Skeletal muscle satellite cell (primary cell): Measurements from ENCODE around the gene PCGF2.

Source experiments
- H3K27me3 ChIP-seq: 2 replicates; pipeline ENCODE4 v1.7.0; 2013; ENCODE audit warnings: low read length; ENCODE audit not compliant: control insufficient read depth, insufficient read depth
- H3K36me3 ChIP-seq: 2 replicates; pipeline ENCODE4 v1.7.0; 2013; ENCODE audit warnings: mild to moderate bottlenecking, control low read depth, low read length; ENCODE audit not compliant: insufficient read depth
- H3K4me1 ChIP-seq: 2 replicates; pipeline ENCODE4 v1.7.0; 2013; ENCODE audit warnings: low read length; ENCODE audit not compliant: control insufficient read depth, insufficient read depth
- H3K4me2 ChIP-seq: 2 replicates; pipeline ENCODE4 v1.7.0; 2013; ENCODE audit warnings: mild to moderate bottlenecking, low read length
- H3K4me3 ChIP-seq: 2 replicates; pipeline ENCODE4 v1.7.0; 2013; ENCODE audit warnings: low read length
- H3K9ac ChIP-seq: 2 replicates; pipeline ENCODE4 v1.7.0; 2013; ENCODE audit warnings: mild to moderate bottlenecking, low read depth, low read length, moderate library complexity
- H3K9me3 ChIP-seq: replicated peaks from 2 replicates; pipeline ENCODE4 v1.7.0; 2013; ENCODE audit warnings: mild to moderate bottlenecking, control low read depth, low read length

PCGF2 gene

GRCh38 chr17:38710985-38711384 is 37.2 kb downstream of the PCGF2 start:
- Histone ChIP-seq H3K27me3 (no peaks in the 10 kb centered on the region), H3K9me3 (no peaks in the 10 kb centered on the region), H3K4me3 (no peak overlapping the region), H3K36me3 (peaks cover 27% of the 10 kb centered on the region), H3K4me1 (peaks cover 10% of the 10 kb centered on the region), H3K4me2 (no peak overlapping the region), H3K9ac (no peak overlapping the region)

- Histone ChIP-seq H3K4me3 (no peak overlapping the region), H3K27me3 (no peaks in the 10 kb centered on the region), H3K36me3 (peaks cover 25% of the 10 kb centered on the region), H3K4me2 (no peak overlapping the region), H3K9me3 (no peaks in the 10 kb centered on the region), H3K4me1 (peaks cover 11% of the 10 kb centered on the region), H3K9ac (no peak overlapping the region)
Measured at GRCh38 chr17:38710604-38710962, 37.6 kb downstream of the PCGF2 start.

GRCh38 chr17:38709864-38710603 is 38.1 kb downstream of the PCGF2 start:
- Histone ChIP-seq H3K4me2 (no peak overlapping the region), H3K4me3 (no peak overlapping the region), H3K9me3 (no peaks in the 10 kb centered on the region), H3K36me3 (peaks cover 25% of the 10 kb centered on the region), H3K27me3 (no peaks in the 10 kb centered on the region), H3K4me1 (peaks cover 11% of the 10 kb centered on the region), H3K9ac (no peak overlapping the region)

- Histone ChIP-seq H3K27me3 (no peaks in the 10 kb centered on the region), H3K36me3 (peaks cover 25% of the 10 kb centered on the region), H3K4me3 (no peak overlapping the region), H3K9me3 (no peaks in the 10 kb centered on the region), H3K4me1 (peaks cover 17% of the 10 kb centered on the region), H3K4me2 (no peak overlapping the region), H3K9ac (no peak overlapping the region)
Measured at GRCh38 chr17:38709104-38709820, 38.9 kb downstream of the PCGF2 start.

GRCh38 chr17:38707678-38708351 is 40.3 kb downstream of the PCGF2 start:
- H3K4me1 ChIP-seq = peaks cover 31% of the 10 kb centered on the region
- no peaks in the 10 kb centered on the region for H3K27me3 ChIP-seq
- no peak overlapping the region for H3K4me3 ChIP-seq
- no peak overlapping the region for H3K9ac ChIP-seq
- no peaks in the 10 kb centered on the region for H3K9me3 ChIP-seq
- peaks cover 14% of the 10 kb centered on the region for H3K36me3 ChIP-seq
- no peak overlapping the region for H3K4me2 ChIP-seq

- H3K4me1 ChIP-seq = peaks cover 36% of the 10 kb centered on the region
Measured at GRCh38 chr17:38706505-38707216, 41.5 kb downstream of the PCGF2 start.

GRCh38 chr17:38705803-38706504 is 42.2 kb downstream of the PCGF2 start:
- peaks cover 14% of the 10 kb centered on the region for H3K36me3 ChIP-seq
- no peaks in the 10 kb centered on the region for H3K27me3 ChIP-seq
- no peaks in the 10 kb centered on the region for H3K9me3 ChIP-seq
- H3K4me2 ChIP-seq = peak overlapping the region; percentile 95
- peak overlapping the region; percentile 77 for H3K9ac ChIP-seq
- peak overlapping the region; percentile 74 for H3K4me3 ChIP-seq
- H3K4me1 ChIP-seq = peaks cover 39% of the 10 kb centered on the region

More at GRCh38 chr17:38706505-38707216, 41.5 kb downstream of the PCGF2 start:
- Histone ChIP-seq H3K4me3 (peak overlapping the region; percentile 74), H3K4me2 (peak overlapping the region; percentile 95), H3K36me3 (peaks cover 14% of the 10 kb centered on the region), H3K27me3 (no peaks in the 10 kb centered on the region), H3K9ac (peak overlapping the region; percentile 77), H3K9me3 (no peaks in the 10 kb centered on the region)

- Histone ChIP-seq H3K27me3 (no peaks in the 10 kb centered on the region), H3K9me3 (no peaks in the 10 kb centered on the region), H3K4me1 (peaks cover 39% of the 10 kb centered on the region), H3K4me2 (peak overlapping the region; percentile 95), H3K36me3 (peaks cover 14% of the 10 kb centered on the region), H3K4me3 (peak overlapping the region; percentile 74), H3K9ac (peak overlapping the region; percentile 77)
Measured at GRCh38 chr17:38705523-38705802, 42.7 kb downstream of the PCGF2 start.

GRCh38 chr17:38704606-38705522 is 43.3 kb downstream of the PCGF2 start, which contains the start of gene MLLT6:
Gene MLLT6, plus strand, starts transcription at chr17:38705273. Its CDS starts 360 bp downstream, at chr17:38705633.
- no peaks in the 10 kb centered on the region for H3K9me3 ChIP-seq
- peaks cover 11% of the 10 kb centered on the region for H3K36me3 ChIP-seq
- H3K4me1 ChIP-seq = peaks cover 39% of the 10 kb centered on the region
- H3K4me2 ChIP-seq = peak within 1 kb of the TSS; percentile 95
- no peaks in the 10 kb centered on the region for H3K27me3 ChIP-seq
- peak within 1 kb of the TSS; percentile 74 for H3K4me3 ChIP-seq
- H3K9ac ChIP-seq = peak within 1 kb of the TSS; percentile 86
